Peyer's patch (tissue), 4 donors: ENCODE results near the gene CHAT. TPM values are rescaled to one million over a fixed set of nuclear protein-coding genes. Genes with fewer than 3 reads are reported as not detected.
A peak's percentile ranks its signal among the peaks of the same experiment; 100 is the strongest.

Source experiments
- DNase-seq, 3 donors: peaks; one replicate each; pipeline ENCODE4 v3.0.0-alpha.2; 2017 to 2019
- H3K27ac ChIP-seq, 4 donors: fragments of 200-600 bp; sonication (generic); one replicate each; pipeline ENCODE4 v1.5.1; 2016 to 2019
- H3K27me3 ChIP-seq, 2 donors: fragments of 200-600 bp; sonication (generic); one replicate each; pipeline ENCODE4 v1.5.1; 2019
- H3K36me3 ChIP-seq, 3 donors: fragments of 200-600 bp; sonication (generic); one replicate each; pipeline ENCODE4 v1.5.1; 2016 to 2019
- H3K4me1 ChIP-seq, 4 donors: fragments of 200-600 bp; sonication (generic); one replicate each; pipeline ENCODE4 v1.5.1; 2016 to 2019
- H3K4me3 ChIP-seq, 4 donors: fragments of 200-600 bp; sonication (generic); 1 replicate in 3 of 4; 2 replicates in 1 of 4; pipeline ENCODE4 v1.5.1; 2016 to 2019; ENCODE audit warnings: mild to moderate bottlenecking in 1 of 4
- H3K9me3 ChIP-seq, 4 donors: fragments of 200-600 bp; sonication (generic); one replicate each; pipeline ENCODE4 v1.5.1; 2016 to 2019; ENCODE audit warnings: mild to moderate bottlenecking in 1 of 4
- POLR2A ChIP-seq, 2 donors: fragments of 450-650 bp; IDR thresholded peaks; one replicate each; pipeline ENCODE4 v1.5.1; 2017; ENCODE audit warnings: antibody characterized with exemption in 2 of 2, mild to moderate bottlenecking in 2 of 2, moderate library complexity in 2 of 2
- total RNA-seq, 4 donors: library from RNA; depleted of rRNA; stranded (reverse); fragments of >200 nt; gene quantifications; one replicate each; pipeline ENCODE4 v1.1.0, GENCODE V29; 2016
- TF ChIP-seq, protein P1 (sequence below), 6 experiments: fragments of 450-650 bp in 4 of 6; fragments of 200-600 bp in 2 of 6; sonication (generic) in 1 of 6; IDR thresholded peaks; one replicate each; pipeline ENCODE4 v1.5.1; 2017 to 2019; ENCODE audit warnings: antibody characterized with exemption in 6 of 6, mild to moderate bottlenecking in 3 of 6, moderate library complexity in 1 of 6

Gene CHAT
- total RNA-seq, 4 donors from 2014 or later, result 2.1 to 3.8 (median 3.4) TPM; not detected in 1

DNA sequence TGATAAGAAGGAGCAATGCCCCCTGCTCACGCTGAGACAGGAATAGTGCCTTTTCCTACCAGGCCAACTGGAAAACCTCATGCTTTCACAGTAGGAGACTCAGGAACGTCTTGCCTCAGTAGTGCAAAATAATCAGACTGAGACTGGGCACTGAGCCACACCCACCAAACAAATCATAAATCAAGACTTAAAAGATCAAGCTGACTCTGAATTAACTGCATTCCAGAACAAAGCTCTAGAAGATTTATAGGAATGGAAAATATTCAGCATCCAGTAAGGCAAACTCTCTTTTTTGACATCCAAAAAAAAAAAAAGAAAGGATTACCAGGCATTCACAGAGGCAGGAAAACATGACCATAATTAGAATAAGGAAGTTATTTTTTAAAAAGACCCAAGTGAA is 34.2 kb upstream of the CHAT start:
- Histone ChIP-seq H3K27me3 (no peaks in the 10 kb centered on the region), H3K36me3 (no peaks in the 10 kb centered on the region), H3K4me1 (no peaks in the 10 kb centered on the region), H3K9me3 (no peaks in the 10 kb centered on the region), H3K4me3 (no peak overlapping the region), H3K27ac (no peak overlapping the region)
- no peak for TF ChIP-seq POLR2A (IDR thresholded peaks at IDR 0.05)
- TF ChIP-seq, protein P1, sequence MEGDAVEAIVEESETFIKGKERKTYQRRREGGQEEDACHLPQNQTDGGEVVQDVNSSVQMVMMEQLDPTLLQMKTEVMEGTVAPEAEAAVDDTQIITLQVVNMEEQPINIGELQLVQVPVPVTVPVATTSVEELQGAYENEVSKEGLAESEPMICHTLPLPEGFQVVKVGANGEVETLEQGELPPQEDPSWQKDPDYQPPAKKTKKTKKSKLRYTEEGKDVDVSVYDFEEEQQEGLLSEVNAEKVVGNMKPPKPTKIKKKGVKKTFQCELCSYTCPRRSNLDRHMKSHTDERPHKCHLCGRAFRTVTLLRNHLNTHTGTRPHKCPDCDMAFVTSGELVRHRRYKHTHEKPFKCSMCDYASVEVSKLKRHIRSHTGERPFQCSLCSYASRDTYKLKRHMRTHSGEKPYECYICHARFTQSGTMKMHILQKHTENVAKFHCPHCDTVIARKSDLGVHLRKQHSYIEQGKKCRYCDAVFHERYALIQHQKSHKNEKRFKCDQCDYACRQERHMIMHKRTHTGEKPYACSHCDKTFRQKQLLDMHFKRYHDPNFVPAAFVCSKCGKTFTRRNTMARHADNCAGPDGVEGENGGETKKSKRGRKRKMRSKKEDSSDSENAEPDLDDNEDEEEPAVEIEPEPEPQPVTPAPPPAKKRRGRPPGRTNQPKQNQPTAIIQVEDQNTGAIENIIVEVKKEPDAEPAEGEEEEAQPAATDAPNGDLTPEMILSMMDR (IDR thresholded peaks at IDR 0.05), result no peak
- DNase-seq, result no peak

DNA sequence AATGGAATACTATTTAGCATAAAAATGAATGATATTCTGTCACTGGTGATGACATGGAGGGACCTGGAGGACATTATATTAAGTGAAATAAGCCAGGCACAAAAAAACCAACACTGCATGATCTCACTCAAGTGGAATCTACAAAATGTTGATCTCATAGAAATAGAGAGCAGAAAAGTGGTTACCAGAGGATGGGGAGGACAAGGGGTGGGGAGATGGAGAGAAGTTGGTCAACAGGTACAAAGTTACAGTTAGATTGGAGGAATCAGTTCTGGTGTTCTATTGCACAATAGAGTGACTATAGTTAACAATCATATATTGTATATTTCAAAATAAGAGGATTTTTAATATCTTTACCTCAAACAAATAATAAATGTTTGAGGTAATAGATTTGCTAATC is 28.4 kb upstream of the CHAT start:
- H3K36me3 ChIP-seq, result no peaks in the 10 kb centered on the region
- H3K27me3 ChIP-seq, result no peaks in the 10 kb centered on the region
- no peaks in the 10 kb centered on the region for H3K4me1 ChIP-seq
- DNase-seq, result no peak
- TF ChIP-seq, protein P1 (IDR thresholded peaks at IDR 0.05), result no peak
- no peak for TF ChIP-seq POLR2A (IDR thresholded peaks at IDR 0.05)
- no peak overlapping the region for H3K4me3 ChIP-seq
- H3K9me3 ChIP-seq, result no peaks in the 10 kb centered on the region
- H3K27ac ChIP-seq, result no peak overlapping the region

- no peak overlapping the region for H3K27ac ChIP-seq
- no peak for DNase-seq
- no peaks in the 10 kb centered on the region for H3K36me3 ChIP-seq
- H3K27me3 ChIP-seq, result no peaks in the 10 kb centered on the region
- no peaks in the 10 kb centered on the region for H3K4me1 ChIP-seq
- H3K9me3 ChIP-seq, result no peaks in the 10 kb centered on the region
- no peak overlapping the region for H3K4me3 ChIP-seq
- TF ChIP-seq POLR2A (IDR thresholded peaks at IDR 0.05), result no peak
- TF ChIP-seq, protein P1 (IDR thresholded peaks at IDR 0.05), result no peak
Measured at GRCh38 chr10:49587981-49588380, 25.9 kb upstream of the CHAT start.

DNA sequence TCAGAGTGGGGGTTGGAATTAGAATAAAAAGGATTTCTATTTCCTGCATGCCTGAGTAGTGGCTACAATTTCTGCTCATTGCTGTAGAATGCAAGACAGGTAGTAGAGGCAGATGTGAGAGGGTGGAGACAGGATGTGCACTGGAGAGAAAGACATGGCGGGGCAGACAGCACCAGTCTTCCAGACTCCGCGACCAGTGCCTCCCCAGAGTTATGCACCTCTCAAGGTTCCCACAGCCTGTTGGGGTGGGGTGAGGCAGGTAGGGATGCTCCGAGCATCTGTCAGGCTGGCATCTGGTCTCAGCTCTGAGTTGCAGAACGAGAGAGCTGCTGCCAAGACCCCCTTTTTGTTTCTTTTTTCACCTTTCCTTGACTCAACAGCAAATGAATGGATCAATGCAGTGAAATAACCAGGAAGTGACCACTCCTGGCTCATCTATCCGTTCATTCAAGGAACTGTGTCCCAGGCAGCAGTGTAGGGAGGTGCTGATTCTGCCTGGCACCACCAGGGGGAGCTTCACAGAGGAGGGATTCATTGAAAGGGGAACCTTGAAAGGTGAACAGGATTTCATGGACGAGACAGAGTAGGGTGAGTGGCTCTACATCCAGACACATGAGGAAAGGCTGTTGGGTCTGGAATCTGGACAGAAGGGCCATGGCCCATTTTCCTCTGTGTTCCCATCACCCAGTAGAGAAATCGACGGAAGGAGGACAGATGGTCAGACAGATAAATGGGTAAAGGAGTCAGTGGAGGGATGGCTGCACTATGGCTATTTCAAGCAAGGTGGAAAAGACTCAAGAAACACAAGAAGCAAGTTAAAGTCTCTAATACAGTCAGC is 20.9 kb upstream of the CHAT start:
- DNase-seq, result peak in 2 of 3 donors; percentile 38 to 78
- no peaks in the 10 kb centered on the region for H3K4me1 ChIP-seq
- no peak overlapping the region for H3K27ac ChIP-seq
- H3K27me3 ChIP-seq, result no peaks in the 10 kb centered on the region
- no peaks in the 10 kb centered on the region for H3K36me3 ChIP-seq
- H3K9me3 ChIP-seq, result no peaks in the 10 kb centered on the region
- no peak overlapping the region for H3K4me3 ChIP-seq
- TF ChIP-seq, protein P1 (IDR thresholded peaks at IDR 0.05), result peak; percentile 19 to 84 (median 68)
- TF ChIP-seq POLR2A (IDR thresholded peaks at IDR 0.05), result no peak

GRCh38 chr10:49593564-49593875 is 20.3 kb upstream of the CHAT start:
- DNase-seq, result no peak
- Histone ChIP-seq H3K27me3 (no peaks in the 10 kb centered on the region), H3K4me1 (no peaks in the 10 kb centered on the region), H3K9me3 (no peaks in the 10 kb centered on the region), H3K36me3 (no peaks in the 10 kb centered on the region), H3K27ac (no peak overlapping the region), H3K4me3 (no peak overlapping the region)
- TF ChIP-seq, protein P1 (IDR thresholded peaks at IDR 0.05), result no peak
